GM19035 (cell line): ENCODE data around the gene KIF16B.

Experiments
- ATAC-seq: cut with Tn5 transposase; IDR thresholded peaks from one replicate; pipeline ENCODE4 v1.9.1; 2021; ENCODE audit not compliant: unreplicated experiment

KIF16B gene

GRCh38 chr20:16222859-16223411 lies 350.3 kb downstream of the KIF16B start:
- no peak for ATAC-seq
